Pancreas (tissue), 10 donors: ENCODE data around the gene NEO1. TPM values are rescaled to one million over a fixed set of nuclear protein-coding genes. Genes with fewer than 3 reads are reported as not detected.
A peak's percentile ranks its signal among the peaks of the same experiment; 100 is the strongest.

Source experiments
- ATAC-seq, 4 donors: fragments of 200-7000 bp; cut with Tn5 transposase; one replicate each; pipeline versions ENCODE4 v1.8.0 to v1.9.1; 2020; ENCODE audit warnings: mild to moderate bottlenecking in 4 of 4, moderate library complexity in 4 of 4
- DNase-seq, 6 donors: peaks; one replicate each; pipeline ENCODE4 v3.0.0-alpha.2; 2020
- FAIRE-seq: peaks from 2 replicates; lab custom pipeline; 2012; peaks lifted over from hg19 to GRCh38; lab: Jason Lieb, UNC
- H3K27ac ChIP-seq, 4 donors: fragments of 200-600 bp; sonication (generic); 1 replicate in 3 of 4; 2 replicates in 1 of 4; pipeline versions ENCODE4 v1.5.0 to v1.8.0; 2020
- H3K27me3 ChIP-seq, 4 donors: fragments of 200-600 bp; one replicate each; pipeline ENCODE4 v1.8.0; 2021
- H3K36me3 ChIP-seq, 3 donors: fragments of 200-600 bp; sonication (generic) in 1 of 3; one replicate each; pipeline versions ENCODE4 v1.5.0 to v1.8.0; 2020 to 2021
- H3K4me1 ChIP-seq, 3 donors: fragments of 200-600 bp; one replicate each; pipeline ENCODE4 v1.8.0; 2021
- H3K4me3 ChIP-seq, 4 donors: fragments of 200-600 bp; sonication (generic) in 2 of 4; one replicate each; pipeline versions ENCODE4 v1.5.0 to v1.8.0; 2020 to 2021
- H3K9me3 ChIP-seq, 4 donors: fragments of 200-600 bp; one replicate each; pipeline ENCODE4 v1.8.0; 2021
- WGBS, 2 donors: extraction: QIAGEN DNeasy Blood & Tissue Kit; methylation state at CpG; one replicate each; pipeline ENCODE4 v1.1.7; 2013; 5-methylcytosine and 5-hydroxymethylcytosine counted together
- intact Hi-C, 3 donors: fragments of 100-400 bp; cut with DNase I; formaldehyde crosslinking; loops; one replicate each; pipeline versions ENCODE4 v1.11.1 to v1.14.2; 2022
- polyA plus RNA-seq, 2 donors: library from polyadenylated mRNA; stranded (reverse); fragments of 200-250 nt; gene quantifications; one replicate each; pipeline ENCODE4 v1.2.3, GENCODE V29; 2013
- total RNA-seq, 6 donors: library from RNA; stranded (reverse); fragmentation: NEBNext Ultra II Directional in 4 of 6; extraction: Animal tissue kit (Norgen Biotek cat#: 25700) in 4 of 6; gene quantifications; one replicate each; pipeline versions ENCODE4 v1.2.1 to v1.2.4, GENCODE V29; 2021 to 2023
- TF ChIP-seq, protein P1 (sequence below), 4 donors: fragments of 200-600 bp; sonication (generic) in 3 of 4; IDR thresholded peaks; one replicate each; pipeline versions ENCODE4 v1.5.0 to v1.8.0; 2021; ENCODE audit warnings: antibody characterized with exemption in 4 of 4
- donor health status: healthy with polysubstance abuse.
- donor health status: DM: no; HTN: no; CAD: no; lungs with moderate emphysema.
- donor health status: DM: no; HTN: no; CAD: no.
- donor health status: control.
- donor health status: control.
- donor health status: Bipolar disorder and iron deficiency.
- donor health status: DM: yes; HTN: yes; CAD: no.
- donor health status: DM: no; HTN: no; CAD: no.
- donor health status: DM: no; HTN: no; CAD: no.
- donor health status: DM: yes; HTN: yes; CAD: no.

The NEO1 gene
- total and polyA plus RNA-seq, 8 donors = 7.1 to 30.7 (median 19.6) TPM

DNA sequence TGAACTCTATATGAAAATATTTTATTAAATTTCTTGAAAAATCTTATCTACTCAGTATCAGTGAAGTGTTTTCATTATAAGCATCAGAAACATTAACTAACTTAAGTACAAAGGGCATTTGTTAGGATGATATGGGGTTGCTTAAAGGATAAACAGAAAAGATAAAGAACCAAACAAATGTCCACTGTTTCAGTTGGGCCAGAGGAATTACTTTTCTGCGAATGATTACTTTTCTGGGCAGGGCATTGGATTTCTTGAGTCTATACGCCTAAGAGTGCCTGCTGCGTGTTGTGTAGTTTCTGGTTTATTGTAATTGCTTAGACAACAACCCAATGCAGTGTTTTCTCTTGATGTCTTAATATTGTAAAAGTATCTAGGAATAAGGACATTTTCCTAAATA, 52.8 kb downstream of the NEO1 start:
- intact Hi-C loops = no loop called here
- DNase-seq (no peak), ATAC-seq (no peak), FAIRE-seq (no peak)
- Histone ChIP-seq H3K36me3 (no peaks in the 10 kb centered on the region), H3K27ac (no peak overlapping the region), H3K4me1 (no peaks in the 10 kb centered on the region), H3K4me3 (no peak overlapping the region), H3K27me3 (no peaks in the 10 kb centered on the region), H3K9me3 (no peaks in the 10 kb centered on the region)
- TF ChIP-seq, protein P1, sequence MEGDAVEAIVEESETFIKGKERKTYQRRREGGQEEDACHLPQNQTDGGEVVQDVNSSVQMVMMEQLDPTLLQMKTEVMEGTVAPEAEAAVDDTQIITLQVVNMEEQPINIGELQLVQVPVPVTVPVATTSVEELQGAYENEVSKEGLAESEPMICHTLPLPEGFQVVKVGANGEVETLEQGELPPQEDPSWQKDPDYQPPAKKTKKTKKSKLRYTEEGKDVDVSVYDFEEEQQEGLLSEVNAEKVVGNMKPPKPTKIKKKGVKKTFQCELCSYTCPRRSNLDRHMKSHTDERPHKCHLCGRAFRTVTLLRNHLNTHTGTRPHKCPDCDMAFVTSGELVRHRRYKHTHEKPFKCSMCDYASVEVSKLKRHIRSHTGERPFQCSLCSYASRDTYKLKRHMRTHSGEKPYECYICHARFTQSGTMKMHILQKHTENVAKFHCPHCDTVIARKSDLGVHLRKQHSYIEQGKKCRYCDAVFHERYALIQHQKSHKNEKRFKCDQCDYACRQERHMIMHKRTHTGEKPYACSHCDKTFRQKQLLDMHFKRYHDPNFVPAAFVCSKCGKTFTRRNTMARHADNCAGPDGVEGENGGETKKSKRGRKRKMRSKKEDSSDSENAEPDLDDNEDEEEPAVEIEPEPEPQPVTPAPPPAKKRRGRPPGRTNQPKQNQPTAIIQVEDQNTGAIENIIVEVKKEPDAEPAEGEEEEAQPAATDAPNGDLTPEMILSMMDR (IDR thresholded peaks at IDR 0.05) = no peak
- 58 to 61% methylated on average over 3 of the region's 3 CpGs for WGBS, 2 donors

GRCh38 chr15:73108676-73109075, 56.4 kb downstream of the NEO1 start:
- DNase-seq = no peak
- H3K9me3 ChIP-seq = no peaks in the 10 kb centered on the region
- FAIRE-seq = no peak
- TF ChIP-seq, protein P1 (IDR thresholded peaks at IDR 0.05) = no peak
- H3K27ac ChIP-seq = no peak overlapping the region
- H3K4me1 ChIP-seq = no peaks in the 10 kb centered on the region
- H3K27me3 ChIP-seq = no peaks in the 10 kb centered on the region
- H3K4me3 ChIP-seq = no peak overlapping the region
- no peaks in the 10 kb centered on the region for H3K36me3 ChIP-seq
- intact Hi-C loops = no loop called here
- 78 to 94% methylated on average over 4 of the region's 4 CpGs for WGBS, 2 donors
- ATAC-seq = no peak

DNA sequence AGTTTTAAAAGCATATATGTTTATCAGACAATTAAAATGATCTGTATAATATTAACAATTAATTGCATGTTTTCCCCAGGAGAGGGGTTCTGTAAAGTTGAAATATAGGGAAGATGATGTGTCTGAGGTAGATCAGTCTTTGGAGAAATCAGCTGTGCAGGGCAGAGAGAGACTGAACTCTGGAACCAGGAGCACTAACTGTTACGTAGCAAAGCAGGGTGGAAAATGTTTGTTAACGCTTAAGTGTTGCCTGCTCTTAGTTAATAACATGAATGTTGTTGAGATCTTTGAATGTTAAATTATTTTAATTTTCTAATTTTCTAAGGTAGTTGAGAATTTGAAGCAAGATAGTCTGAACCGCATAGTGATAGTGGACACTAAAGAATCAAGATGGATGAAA, 57.5 kb downstream of the NEO1 start:
- no peak for FAIRE-seq

DNA sequence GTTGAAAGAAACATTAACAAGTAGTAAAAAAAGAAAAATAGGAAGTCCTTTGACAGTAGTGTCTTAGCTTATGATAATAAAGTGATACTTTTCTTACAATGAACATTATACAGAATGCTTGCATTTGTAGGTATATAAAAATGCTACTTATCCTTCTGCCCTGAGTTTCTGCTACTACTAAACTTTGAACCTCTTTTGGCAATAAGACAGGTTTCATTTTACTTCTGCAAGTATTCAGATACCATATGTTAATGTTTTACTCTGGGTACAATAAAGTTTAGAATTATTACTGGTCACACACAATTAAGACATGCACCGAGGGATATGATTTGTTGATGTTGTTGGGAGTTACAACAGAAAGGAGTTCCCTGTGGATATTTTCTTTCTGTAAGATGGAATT, 57.9 kb downstream of the NEO1 start:
- DNase-seq (no peak), ATAC-seq (no peak), FAIRE-seq (peak; percentile 70)
- Histone ChIP-seq H3K4me1 (no peaks in the 10 kb centered on the region), H3K27ac (no peak overlapping the region), H3K9me3 (no peaks in the 10 kb centered on the region), H3K4me3 (no peak overlapping the region), H3K36me3 (no peaks in the 10 kb centered on the region), H3K27me3 (no peaks in the 10 kb centered on the region)
- 42% methylated on average over 1 of the region's 1 CpG for WGBS, 2 donors
- intact Hi-C loops = no loop called here
- TF ChIP-seq, protein P1 (IDR thresholded peaks at IDR 0.05) = no peak

More for the DNA sequence above, 57.5 kb downstream of the NEO1 start:
- no peak for ATAC-seq
- 68 to 91% methylated on average over 3 of the region's 3 CpGs for WGBS, 2 donors
- H3K27ac ChIP-seq = no peak overlapping the region
- intact Hi-C loops = no loop called here
- H3K4me3 ChIP-seq = no peak overlapping the region
- no peak for DNase-seq
- H3K4me1 ChIP-seq = no peaks in the 10 kb centered on the region
- no peaks in the 10 kb centered on the region for H3K36me3 ChIP-seq
- no peaks in the 10 kb centered on the region for H3K9me3 ChIP-seq
- H3K27me3 ChIP-seq = no peaks in the 10 kb centered on the region
- TF ChIP-seq, protein P1 (IDR thresholded peaks at IDR 0.05) = no peak

- FAIRE-seq = no peak
- Histone ChIP-seq H3K4me1 (no peaks in the 10 kb centered on the region), H3K27me3 (no peaks in the 10 kb centered on the region), H3K9me3 (no peaks in the 10 kb centered on the region), H3K27ac (no peak overlapping the region), H3K36me3 (no peaks in the 10 kb centered on the region), H3K4me3 (no peak overlapping the region)
- no peak for ATAC-seq
- TF ChIP-seq, protein P1 (IDR thresholded peaks at IDR 0.05) = no peak
- 85 to 91% methylated on average over 7 of the region's 7 CpGs for WGBS, 2 donors
- DNase-seq = no peak
- intact Hi-C loops = no loop called here
These were observed 61.8 kb downstream of the NEO1 start for GRCh38 chr15:73114064-73114463.
